Measurements from ENCODE around the gene SNRNP48.

Gene SNRNP48

GRCh38 chr6:7604003-7604402, 14.0 kb downstream of the SNRNP48 start:
- no peak for DNase-seq

GRCh38 chr6:7604506-7604905, 14.5 kb downstream of the SNRNP48 start:
- no peak for DNase-seq

GRCh38 chr6:7615611-7616383, 25.8 kb downstream of the SNRNP48 start:
- peak; percentile 52 for DNase-seq

GRCh38 chr6:7617801-7618764, 28.1 kb downstream of the SNRNP48 start:
- no peak for DNase-seq

GRCh38 chr6:7621761-7622160, 31.8 kb downstream of the SNRNP48 start:
- DNase-seq, result no peak

GRCh38 chr6:7624796-7625710, 35.1 kb downstream of the SNRNP48 start:
- peak; percentile 90 for DNase-seq

GRCh38 chr6:7628479-7628878, 38.5 kb downstream of the SNRNP48 start:
- no peak for DNase-seq

- DNase-seq, result no peak
Measured at GRCh38 chr6:7628909-7629308, 38.9 kb downstream of the SNRNP48 start.

- DNase-seq, result no peak
Measured at GRCh38 chr6:7629321-7629720, 39.3 kb downstream of the SNRNP48 start.

- no peak for DNase-seq
Measured at GRCh38 chr6:7630792-7631191, 40.8 kb downstream of the SNRNP48 start.

GRCh38 chr6:7631466-7631865, 41.5 kb downstream of the SNRNP48 start:
- peak; percentile 21 for DNase-seq

- DNase-seq, result no peak
Measured at GRCh38 chr6:7632501-7633290, 42.7 kb downstream of the SNRNP48 start.

- peak; percentile 68 for DNase-seq
Measured at GRCh38 chr6:7633361-7633760, 43.4 kb downstream of the SNRNP48 start.

- no peak for DNase-seq
Measured at GRCh38 chr6:7636151-7636550, 46.2 kb downstream of the SNRNP48 start.

GRCh38 chr6:7637533-7637932, 47.5 kb downstream of the SNRNP48 start:
- no peak for DNase-seq

GRCh38 chr6:7639427-7639826, 49.4 kb downstream of the SNRNP48 start:
- DNase-seq, result no peak

GRCh38 chr6:7640016-7640415, 50.0 kb downstream of the SNRNP48 start:
- DNase-seq, result no peak

- DNase-seq, result no peak
Measured at GRCh38 chr6:7640607-7641577, 50.9 kb downstream of the SNRNP48 start.

GRCh38 chr6:7642791-7643190, 52.8 kb downstream of the SNRNP48 start:
- no peak for DNase-seq

GRCh38 chr6:7644417-7644816, 54.4 kb downstream of the SNRNP48 start:
- no peak for DNase-seq

GRCh38 chr6:7646394-7646793, 56.4 kb downstream of the SNRNP48 start:
- no peak for DNase-seq
